Activated CD4-positive, alpha-beta T cell treated with anti-CD3 and anti-CD28 coated beads, Interleukin-2, amount 10 ng/mL, durations not matched to agents 7 days and 5 days (primary cell): ENCODE results near the gene IL33. TPM values are rescaled to one million over a fixed set of nuclear protein-coding genes. Genes with fewer than 3 reads are reported as not detected.

ENCODE experiments used
- CTCF ChIA-PET: fragments of 350-600 bp; sonication (Branson Sonifier 250); formaldehyde crosslinking; loops from one replicate; lab custom pipeline; 2021; ENCODE audit warnings: antibody characterized with exemption; lab: Charles Lee
- POLR2A ChIA-PET: fragments of 350-600 bp; sonication (Branson Sonifier 250); formaldehyde crosslinking; loops from one replicate; lab custom pipeline; 2021; ENCODE audit warnings: antibody characterized with exemption; lab: Charles Lee
- DNase-seq: peaks from one replicate; pipeline ENCODE4 v3.0.0-alpha.2; 2020
- H3K27ac Mint-ChIP-seq: one replicate; pipeline ENCODE4 v1.8.0; 2021; ENCODE audit warnings: mild to moderate bottlenecking, moderate library complexity, mixed read lengths
- H3K27me3 Mint-ChIP-seq: one replicate; pipeline ENCODE4 v1.8.0; 2021; ENCODE audit warnings: mixed read lengths
- H3K36me3 Mint-ChIP-seq: one replicate; pipeline ENCODE4 v1.8.0; 2021; ENCODE audit warnings: low read depth, mixed read lengths
- H3K4me1 Mint-ChIP-seq: one replicate; pipeline ENCODE4 v1.8.0; 2021; ENCODE audit warnings: mixed read lengths
- H3K4me3 Mint-ChIP-seq: one replicate; pipeline ENCODE4 v1.8.0; 2021; ENCODE audit warnings: mild to moderate bottlenecking, moderate library complexity, mixed read lengths
- H3K9me3 Mint-ChIP-seq: one replicate; pipeline ENCODE4 v1.8.0; 2021; ENCODE audit warnings: mixed read lengths
- total RNA-seq, 2 experiments: library from RNA; stranded (reverse); gene quantifications; one replicate each; pipeline ENCODE4 v1.2.3, GENCODE V29; 2021

IL33 gene
- total RNA-seq, 2 experiments from 2014 or later: not detected

DNA sequence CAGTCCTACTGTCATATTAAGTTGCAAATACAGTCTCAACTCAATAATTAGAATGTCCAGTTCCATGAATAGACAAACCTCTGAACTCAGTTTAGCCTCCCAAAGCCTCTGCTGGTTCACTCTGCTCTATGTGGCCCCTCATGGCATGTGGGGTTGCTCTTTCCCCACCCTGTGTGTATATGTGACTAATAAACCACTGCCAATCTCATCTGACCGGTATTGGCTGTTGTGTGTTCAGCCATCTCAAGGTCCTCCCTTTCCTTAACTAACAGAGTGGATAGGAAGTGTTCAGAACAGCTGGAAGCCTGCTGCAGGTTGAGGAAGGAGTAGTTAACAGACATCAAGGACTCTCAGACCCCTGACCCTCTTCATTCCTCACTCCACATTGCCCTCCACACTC, 55.3 kb downstream of the IL33 start:
- Mint-ChIP-seq H3K27ac (no peak overlapping the region), H3K4me1 (no peaks in the 10 kb centered on the region), H3K27me3 (peaks cover 3% of the 10 kb centered on the region), H3K36me3 (no peaks in the 10 kb centered on the region), H3K4me3 (no peak overlapping the region), H3K9me3 (no peaks in the 10 kb centered on the region)
- DNase-seq: no peak
- ChIA-PET POLR2A (no interaction called here), CTCF (no interaction called here)

DNA sequence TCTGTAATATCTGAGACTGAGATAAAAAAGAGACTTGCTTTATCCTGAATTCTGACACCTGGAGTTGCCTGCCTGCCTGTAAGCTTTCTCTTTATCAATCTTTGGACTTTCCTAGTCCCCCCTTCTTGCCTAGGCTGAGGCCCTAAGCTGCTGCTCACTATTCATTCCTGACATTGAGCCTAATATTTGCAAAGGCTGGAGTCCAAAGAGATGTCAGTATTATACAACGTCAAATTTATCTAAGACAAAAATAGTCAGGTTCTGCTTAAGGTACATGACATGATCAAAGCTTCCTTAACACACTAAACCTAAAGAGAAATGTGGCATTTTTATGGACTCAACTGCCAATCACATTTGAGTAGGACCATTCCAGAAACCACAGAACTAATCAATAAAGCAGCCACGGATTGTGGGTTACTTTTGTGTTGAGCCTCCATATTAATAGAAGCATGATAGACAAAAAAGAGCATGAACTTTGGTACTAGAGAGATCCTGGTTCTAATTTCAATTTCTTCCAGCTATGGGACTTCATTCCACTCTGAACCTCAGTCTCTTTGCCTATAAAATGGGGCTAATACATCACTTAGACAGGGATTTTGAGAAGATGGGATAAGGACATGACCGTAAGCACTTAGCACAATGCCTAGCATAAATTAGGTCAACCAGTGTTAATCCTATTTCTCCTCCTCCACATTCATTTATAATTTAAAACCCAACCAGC, 56.1 kb downstream of the IL33 start:
- H3K4me3 Mint-ChIP-seq: no peak overlapping the region
- peaks cover 3% of the 10 kb centered on the region for H3K27me3 Mint-ChIP-seq
- ChIA-PET CTCF (no interaction called here), POLR2A (no interaction called here)
- H3K9me3 Mint-ChIP-seq: no peaks in the 10 kb centered on the region
- no peak overlapping the region for H3K27ac Mint-ChIP-seq
- no peaks in the 10 kb centered on the region for H3K4me1 Mint-ChIP-seq
- no peaks in the 10 kb centered on the region for H3K36me3 Mint-ChIP-seq
- DNase-seq: no peak

DNA sequence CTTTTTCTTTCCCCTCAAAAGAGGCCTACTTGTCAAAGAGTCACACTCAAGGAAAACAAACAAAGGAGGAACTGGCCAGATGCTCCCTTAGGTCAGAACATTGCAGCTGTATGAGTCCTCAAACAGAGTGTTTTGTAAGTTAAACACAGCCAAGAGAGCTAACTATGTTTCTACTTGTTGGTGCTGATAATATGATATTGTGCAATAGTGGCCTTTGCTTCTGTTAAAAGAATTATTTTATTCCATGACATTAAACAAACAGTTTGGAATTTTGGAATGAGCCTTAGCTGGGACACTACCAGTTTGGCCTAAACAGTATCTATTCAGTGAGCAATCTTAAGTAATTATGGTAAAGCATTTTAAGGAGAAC, 56.6 kb downstream of the IL33 start:
- ChIA-PET CTCF (no interaction called here), POLR2A (no interaction called here)
- Mint-ChIP-seq H3K4me3 (no peak overlapping the region), H3K4me1 (no peaks in the 10 kb centered on the region), H3K9me3 (no peaks in the 10 kb centered on the region), H3K36me3 (no peaks in the 10 kb centered on the region), H3K27ac (no peak overlapping the region), H3K27me3 (peaks cover 3% of the 10 kb centered on the region)
- DNase-seq: no peak

DNA sequence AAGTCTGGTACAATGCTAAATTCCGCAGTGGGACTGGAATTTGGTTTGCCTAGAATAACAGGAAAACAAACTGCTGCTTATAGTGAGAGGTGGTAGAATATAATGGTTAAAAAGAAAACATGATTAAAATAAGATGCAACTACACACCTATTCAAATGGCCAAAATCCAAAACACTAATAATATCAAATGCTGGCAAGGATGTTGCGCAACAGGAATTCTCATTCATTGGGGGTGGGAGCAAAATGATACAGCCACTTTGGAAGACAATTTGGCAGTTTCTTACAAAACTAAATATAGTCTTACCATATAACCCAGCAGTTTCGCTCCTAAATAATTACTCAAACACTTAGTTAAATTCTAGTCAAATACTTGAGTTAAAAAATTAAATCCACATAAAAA, 61.8 kb downstream of the IL33 start:
- POLR2A ChIA-PET: no interaction called here
- no peak overlapping the region for H3K27ac Mint-ChIP-seq
- no peak for DNase-seq
- H3K36me3 Mint-ChIP-seq: no peaks in the 10 kb centered on the region
- no peak overlapping the region for H3K4me3 Mint-ChIP-seq
- no peaks in the 10 kb centered on the region for H3K9me3 Mint-ChIP-seq
- no peaks in the 10 kb centered on the region for H3K4me1 Mint-ChIP-seq
- H3K27me3 Mint-ChIP-seq: peaks cover 2% of the 10 kb centered on the region
- CTCF ChIA-PET: no interaction called here

DNA sequence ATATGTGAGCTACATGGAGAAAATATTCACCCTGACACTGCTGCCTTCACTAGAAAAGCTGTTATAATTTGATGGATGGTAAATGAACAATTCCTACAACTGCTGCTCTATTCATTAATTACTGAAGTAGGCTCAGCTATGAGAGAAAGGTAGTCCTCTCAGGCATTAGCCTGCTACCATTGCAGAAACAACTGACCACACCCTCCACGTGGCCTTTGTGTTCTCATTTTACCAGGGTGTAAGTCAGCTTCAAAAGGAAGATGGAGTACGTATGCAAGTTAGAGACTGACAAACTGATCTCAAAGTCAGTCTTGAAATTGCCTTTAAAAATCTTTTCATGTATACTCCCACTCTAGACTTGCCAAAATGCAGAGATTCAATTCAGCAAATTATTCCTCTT, 86.3 kb downstream of the IL33 start:
- no peak overlapping the region for H3K4me3 Mint-ChIP-seq
- DNase-seq: no peak
- ChIA-PET POLR2A (no interaction called here), CTCF (no interaction called here)
- H3K36me3 Mint-ChIP-seq: no peaks in the 10 kb centered on the region
- H3K9me3 Mint-ChIP-seq: no peaks in the 10 kb centered on the region
- peaks cover 16% of the 10 kb centered on the region for H3K27me3 Mint-ChIP-seq
- no peaks in the 10 kb centered on the region for H3K4me1 Mint-ChIP-seq
- no peak overlapping the region for H3K27ac Mint-ChIP-seq

DNA sequence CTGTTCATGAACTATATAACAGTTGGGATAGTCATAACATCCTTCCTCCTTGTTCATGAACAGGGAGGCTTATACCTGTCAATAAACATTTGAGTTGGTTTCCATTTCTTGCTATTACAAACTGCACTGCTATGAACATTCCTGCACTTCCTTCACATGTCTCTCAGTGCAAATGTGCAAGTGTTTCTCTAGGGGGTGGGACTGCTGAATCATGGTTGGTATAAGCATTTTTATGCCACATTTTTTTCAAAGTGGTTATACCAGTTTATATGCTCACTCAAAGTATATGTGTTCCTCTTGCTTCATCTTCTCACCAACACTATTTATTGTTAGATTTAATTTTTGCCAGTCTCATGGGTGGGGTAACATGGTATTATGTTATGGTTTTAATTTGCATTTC, 86.8 kb downstream of the IL33 start:
- POLR2A ChIA-PET: no interaction called here
- Mint-ChIP-seq H3K4me3 (no peak overlapping the region), H3K36me3 (no peaks in the 10 kb centered on the region), H3K27me3 (peaks cover 18% of the 10 kb centered on the region), H3K4me1 (no peaks in the 10 kb centered on the region), H3K27ac (no peak overlapping the region), H3K9me3 (no peaks in the 10 kb centered on the region)
- CTCF ChIA-PET: no interaction called here
- no peak for DNase-seq

DNA sequence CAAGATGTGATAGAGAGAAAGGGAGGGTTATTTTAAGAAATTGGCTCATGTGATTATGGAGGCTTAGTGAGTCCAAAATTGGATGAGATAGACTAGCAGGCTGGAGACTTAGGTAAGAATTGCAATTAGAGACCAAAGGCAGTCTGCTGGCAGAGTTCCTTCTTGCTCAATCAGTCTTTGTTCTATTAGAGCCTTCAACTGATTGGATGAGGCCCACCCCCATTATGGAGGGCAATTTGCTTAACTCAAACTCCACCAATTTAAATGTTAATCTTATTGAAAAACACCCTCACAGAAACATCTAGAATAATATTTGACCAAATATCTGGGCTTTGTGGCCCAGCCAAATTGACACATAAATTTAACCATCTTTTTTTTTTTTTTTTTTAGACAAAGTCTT, 88.6 kb downstream of the IL33 start:
- H3K36me3 Mint-ChIP-seq: no peaks in the 10 kb centered on the region
- H3K27me3 Mint-ChIP-seq: peaks cover 19% of the 10 kb centered on the region
- ChIA-PET POLR2A (no interaction called here), CTCF (no interaction called here)
- H3K4me1 Mint-ChIP-seq: no peaks in the 10 kb centered on the region
- DNase-seq: no peak
- no peak overlapping the region for H3K27ac Mint-ChIP-seq
- H3K9me3 Mint-ChIP-seq: no peaks in the 10 kb centered on the region
- H3K4me3 Mint-ChIP-seq: no peak overlapping the region

DNA sequence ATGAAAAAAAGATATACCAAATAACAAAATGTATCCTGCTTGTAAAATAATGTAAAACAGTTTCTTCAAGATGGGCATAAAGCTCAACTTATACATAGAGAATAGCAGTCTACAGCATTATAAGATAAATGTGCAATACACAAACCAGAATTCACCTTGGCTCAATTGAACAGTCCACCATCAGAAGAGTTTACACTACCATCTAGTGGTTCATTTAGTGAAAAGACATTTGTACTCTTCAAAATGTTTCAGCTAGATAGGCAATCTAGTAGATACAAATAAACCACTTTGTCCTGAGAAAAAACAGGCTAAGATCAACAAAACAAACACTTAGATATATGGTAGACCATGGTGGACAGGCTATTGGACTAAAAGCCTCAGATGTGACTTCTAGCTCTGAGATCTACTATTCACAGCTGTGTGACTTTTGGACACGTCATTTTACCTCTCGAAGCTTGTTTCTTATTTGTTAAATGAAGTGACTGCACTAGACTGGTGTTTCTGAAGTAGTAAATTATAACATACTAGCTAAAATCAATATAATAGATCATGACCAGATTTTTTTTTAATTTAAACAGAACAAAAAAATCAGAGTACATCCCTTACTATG, 90.5 kb downstream of the IL33 start:
- no peaks in the 10 kb centered on the region for H3K4me1 Mint-ChIP-seq
- POLR2A ChIA-PET: interaction anchor here (0.6 kb wide), 1 partner anchor 79 kb away, joined by 14 read pairs; no protein-coding TSS in a partner anchor
- no peaks in the 10 kb centered on the region for H3K9me3 Mint-ChIP-seq
- no peak for DNase-seq
- CTCF ChIA-PET: interaction anchor here (0.5 to 1.5 kb wide), 6 partner anchors 9 to 573 kb away, joined by 3 to 6 read pairs (median 3); partner anchors contain the start of gene TPD52L3
- no peaks in the 10 kb centered on the region for H3K36me3 Mint-ChIP-seq
- peaks cover 18% of the 10 kb centered on the region for H3K27me3 Mint-ChIP-seq
- no peak overlapping the region for H3K27ac Mint-ChIP-seq
- no peak overlapping the region for H3K4me3 Mint-ChIP-seq

Other genes with a start within 250 kb of the IL33 start
- gene RANBP6, start 200.2 kb upstream of the IL33 start, total RNA-seq: 10 to 100 TPM; 20.0 to 21.8 TPM
- not detected for gene TPD52L3, start 112.6 kb downstream of the IL33 start, total RNA-seq
- gene UHRF2, start 197.4 kb downstream of the IL33 start, total RNA-seq: 10 to 100 TPM; 69.8 to 75.8 TPM